IPS DF 4.7 (cell line): ENCODE measurements around the gene ADCYAP1.

Source experiments
- DNase-seq: peaks from one replicate; pipeline ENCODE4 v3.0.0-alpha.2; 2013; ENCODE audit warnings: low spot score; ENCODE audit errors: extremely low read depth

Gene ADCYAP1

DNA sequence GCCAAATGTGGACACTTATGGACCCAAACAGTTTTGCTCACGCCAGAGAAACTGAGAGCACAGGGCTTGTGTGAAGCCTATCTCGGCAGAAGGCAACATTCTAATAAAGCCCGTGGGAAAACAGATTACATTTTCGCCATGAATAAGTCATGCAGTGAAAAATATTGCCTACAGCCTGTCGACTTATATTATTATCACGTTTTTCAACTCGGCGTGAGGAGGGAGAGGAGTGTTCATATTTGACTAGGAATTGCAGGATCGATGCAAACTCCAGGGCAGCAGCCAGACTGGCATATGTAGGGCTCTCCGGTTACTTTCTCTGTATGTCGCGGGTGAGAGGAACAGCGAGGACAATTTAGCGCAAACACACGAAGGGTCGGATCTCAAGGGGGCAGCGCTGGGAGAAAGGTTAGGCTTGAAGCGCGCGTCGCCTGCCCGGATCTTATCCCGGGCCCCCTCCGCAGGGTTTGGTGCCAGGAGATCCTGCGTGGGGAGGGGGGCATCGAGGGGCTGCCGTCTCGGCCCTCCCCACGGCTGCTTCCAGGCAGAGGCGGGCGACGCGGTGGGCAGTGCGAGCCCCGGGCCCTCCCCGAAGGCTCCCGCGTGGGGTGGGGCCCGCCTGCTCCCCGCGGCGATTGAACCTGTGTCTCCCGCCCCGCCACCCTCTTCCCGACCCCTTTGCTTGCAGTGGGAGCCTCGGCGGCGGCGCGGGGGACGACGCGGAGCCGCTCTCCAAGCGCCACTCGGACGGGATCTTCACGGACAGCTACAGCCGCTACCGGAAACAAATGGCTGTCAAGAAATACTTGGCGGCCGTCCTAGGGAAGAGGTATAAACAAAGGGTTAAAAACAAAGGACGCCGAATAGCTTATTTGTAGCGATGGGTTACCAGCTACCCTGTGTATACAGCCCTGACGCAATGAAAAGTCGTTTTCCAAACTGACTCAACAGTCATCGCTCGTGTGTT lies 4.4 kb downstream of the ADCYAP1 start:
- DNase-seq, result no peak

DNA sequence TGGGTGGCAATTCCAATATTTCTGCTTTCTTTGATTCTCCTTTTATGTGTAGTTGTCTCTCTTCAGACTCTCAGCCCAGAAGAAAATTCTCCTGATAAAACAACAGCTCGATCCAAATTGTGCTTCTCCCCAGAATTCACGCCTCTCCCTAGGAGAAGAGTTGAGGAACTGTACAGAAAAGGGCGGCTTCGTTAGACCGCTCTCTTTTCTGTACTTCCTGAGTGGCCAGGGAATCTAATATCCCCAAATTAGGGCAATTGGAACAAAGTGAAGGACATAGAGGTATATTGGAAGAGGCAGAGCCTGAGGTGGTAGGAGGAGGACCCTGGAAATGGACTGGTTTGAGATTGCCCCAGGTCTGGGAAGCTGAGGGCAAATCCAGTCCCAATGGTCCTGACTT lies 5.6 kb downstream of the ADCYAP1 start:
- no peak for DNase-seq

DNA sequence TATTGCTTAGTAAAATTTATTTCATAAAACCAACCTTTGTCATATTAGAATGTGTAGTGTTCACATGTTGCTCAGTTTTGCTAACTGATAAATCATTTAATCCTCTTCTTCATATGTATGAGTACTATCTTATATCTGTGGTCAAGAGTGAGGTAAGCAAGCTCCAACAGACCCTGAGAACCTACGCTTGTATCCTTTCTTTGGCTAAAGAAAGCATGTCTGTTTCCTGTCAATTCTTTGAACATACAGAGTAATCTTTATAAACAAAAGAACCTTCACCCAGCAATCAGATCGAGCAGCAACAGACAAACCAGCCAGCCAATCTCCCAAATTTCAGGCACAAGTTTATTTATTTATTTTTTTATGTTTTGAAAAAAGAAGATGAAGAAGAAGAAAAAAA lies 6.4 kb downstream of the ADCYAP1 start:
- DNase-seq, result no peak

- DNase-seq, result no peak
Measured at GRCh38 chr18:911486-911885, 6.8 kb downstream of the ADCYAP1 start.

DNA sequence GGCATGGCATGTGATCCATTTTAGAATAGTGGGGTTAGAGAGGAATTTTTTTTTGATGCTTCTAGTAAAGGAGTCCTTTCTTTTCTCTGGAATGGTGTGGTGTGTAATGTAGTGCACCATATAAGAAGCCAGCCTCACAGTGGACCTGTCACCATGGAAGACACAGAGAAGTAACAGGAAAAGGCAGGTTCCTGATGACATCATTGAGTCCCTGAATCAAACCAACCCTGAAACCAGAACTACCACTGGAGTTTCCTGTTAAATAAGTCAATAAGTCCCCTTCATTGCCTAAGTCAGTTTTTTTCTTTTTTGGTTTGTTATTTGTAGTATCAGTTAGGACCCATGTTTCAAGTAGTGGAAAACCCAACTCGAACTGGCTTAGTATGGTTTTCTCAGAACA lies 11.9 kb downstream of the ADCYAP1 start:
- no peak for DNase-seq

DNA sequence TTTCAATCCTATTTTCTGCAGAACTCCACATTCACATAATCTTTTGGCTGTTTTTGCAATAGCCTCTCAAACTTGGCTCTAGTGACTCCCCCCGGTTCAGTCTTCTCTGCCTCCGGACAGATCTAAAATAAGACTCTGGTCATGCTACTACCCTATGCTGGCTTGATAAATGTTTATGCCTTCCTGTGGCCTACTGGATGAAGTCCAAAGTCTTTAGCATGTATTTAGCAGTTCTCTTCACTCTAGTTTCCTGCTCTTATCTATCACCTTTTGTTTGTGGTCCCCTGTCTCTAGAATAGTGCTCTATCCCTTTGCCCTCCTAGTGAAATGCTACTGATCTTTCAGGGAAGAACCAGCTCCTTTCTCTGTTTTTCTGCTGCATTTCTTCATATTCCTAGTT lies 14.4 kb downstream of the ADCYAP1 start:
- no peak for DNase-seq

DNA sequence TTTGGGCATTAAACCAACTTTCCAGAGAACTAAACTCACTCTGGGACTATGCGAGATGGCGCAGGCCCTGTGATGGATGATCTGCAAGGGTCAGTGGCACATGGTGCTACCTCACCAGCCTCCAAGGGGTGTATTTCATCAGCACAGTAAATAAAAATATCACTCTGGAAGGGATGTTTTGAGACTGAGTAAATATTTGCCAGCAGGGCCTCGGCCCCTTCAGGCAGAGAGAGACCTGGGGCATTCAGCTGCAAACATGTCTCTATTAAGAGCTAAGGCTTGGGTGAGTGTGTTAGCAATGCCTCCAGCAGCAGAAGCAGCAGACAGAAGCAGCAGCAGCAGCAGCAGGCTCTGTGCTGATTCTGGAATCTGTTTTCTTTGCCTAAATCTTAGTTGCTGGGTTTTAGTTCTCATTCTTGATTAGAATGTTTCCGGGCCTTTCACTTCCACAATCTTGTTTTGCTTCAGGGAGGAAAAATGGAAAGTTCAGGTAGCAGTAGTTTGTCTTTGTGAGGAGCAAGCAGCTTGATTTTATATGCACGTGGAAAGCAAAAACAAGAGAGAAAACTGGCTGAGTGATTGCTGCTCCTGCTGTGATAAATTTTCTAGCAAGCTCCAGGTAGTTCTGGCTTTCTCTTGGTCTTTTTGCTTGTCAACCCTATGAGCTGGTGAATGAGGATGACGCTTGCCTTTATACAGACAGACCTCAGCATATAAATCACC lies 18.6 kb downstream of the ADCYAP1 start:
- no peak for DNase-seq

GRCh38 chr18:924987-925386 lies 20.3 kb downstream of the ADCYAP1 start:
- DNase-seq, result no peak

- no peak for DNase-seq
Measured at GRCh38 chr18:926946-927345, 22.3 kb downstream of the ADCYAP1 start.

DNA sequence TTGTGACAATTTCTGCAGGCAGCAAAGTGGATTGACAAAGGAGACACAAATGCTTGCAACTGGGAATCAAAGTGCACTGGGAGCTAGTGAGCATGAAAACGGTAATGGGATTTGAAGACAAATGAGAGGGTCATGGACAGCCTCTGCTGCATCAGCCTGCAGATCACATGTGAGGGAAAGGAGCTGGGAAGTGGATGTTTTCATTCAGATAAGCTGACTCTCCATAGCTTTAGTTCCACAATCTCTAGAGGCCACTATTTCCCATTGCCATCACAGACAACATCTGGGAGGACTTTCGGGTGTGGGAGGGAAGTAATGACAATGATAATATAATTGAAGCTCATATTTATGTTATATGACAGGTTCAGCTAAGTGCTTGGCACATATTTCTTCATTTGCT lies 28.4 kb downstream of the ADCYAP1 start:
- DNase-seq, result no peak

DNA sequence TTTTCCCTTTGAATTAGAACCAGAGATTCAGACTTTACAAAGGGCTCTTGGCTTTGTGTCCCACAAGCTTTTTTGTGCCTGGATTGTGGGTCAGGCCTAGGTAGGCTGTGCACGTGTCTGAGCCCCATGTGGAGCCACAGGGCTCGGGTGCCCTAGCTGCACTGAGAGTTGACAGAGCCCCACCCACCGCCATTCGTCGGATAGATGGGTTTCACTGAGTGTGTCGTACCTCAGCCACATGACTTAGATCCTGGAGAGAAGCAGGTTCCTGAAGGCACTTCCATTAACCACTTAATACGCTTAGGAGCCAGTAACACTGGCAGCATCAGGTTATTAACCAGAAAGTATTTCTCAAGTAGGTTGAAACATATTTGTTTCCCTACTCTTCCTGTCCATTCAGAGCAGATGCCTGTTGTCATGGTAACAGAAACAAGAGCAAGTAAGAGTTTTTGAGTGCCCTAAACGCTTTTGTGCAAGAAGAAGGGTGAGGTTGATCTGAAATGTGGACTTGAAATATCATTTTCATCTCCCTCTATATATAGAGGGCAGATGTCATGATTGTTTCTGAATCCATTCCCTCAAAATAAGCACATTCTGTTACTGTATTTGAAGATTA lies 30.0 kb downstream of the ADCYAP1 start:
- DNase-seq, result no peak

GRCh38 chr18:936941-937340 lies 32.3 kb downstream of the ADCYAP1 start:
- no peak for DNase-seq

DNA sequence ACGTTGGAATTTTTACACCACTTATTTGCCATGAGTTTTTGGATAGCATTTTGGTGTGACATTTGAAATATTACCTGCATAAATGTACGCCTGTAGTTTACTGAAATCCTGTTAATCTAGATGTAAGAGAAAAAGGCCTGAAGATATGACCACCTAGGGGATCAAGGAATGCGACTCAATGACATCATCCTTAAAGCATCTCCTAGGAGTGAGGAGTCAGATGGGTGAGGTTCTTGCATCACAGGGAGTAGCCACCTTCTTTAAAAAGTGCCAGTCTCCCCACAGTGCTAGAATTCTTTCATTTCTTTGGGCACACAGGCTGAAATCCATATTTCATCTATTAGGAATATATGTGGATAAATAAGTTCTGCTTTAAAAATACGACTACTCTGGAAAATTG lies 34.5 kb downstream of the ADCYAP1 start:
- DNase-seq, result peak; percentile 30

DNA sequence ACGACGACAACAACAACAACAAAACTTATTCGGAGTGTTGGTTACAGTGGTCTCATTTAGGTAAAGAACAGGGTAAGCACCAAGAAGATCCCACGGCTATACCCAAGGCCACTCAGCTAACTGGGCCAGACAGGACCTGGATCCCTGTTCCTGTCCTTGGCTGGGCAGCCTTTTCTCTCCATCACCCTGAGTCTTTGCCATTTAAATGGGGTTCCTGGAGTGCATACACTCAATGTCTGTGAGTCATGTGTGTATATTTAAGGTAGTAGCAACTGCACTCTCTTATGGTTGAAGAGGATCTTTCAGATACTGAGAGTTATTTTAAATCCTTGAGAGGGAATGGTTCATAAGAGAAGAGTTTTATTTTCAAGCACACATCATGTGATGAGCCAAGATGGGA lies 35.3 kb downstream of the ADCYAP1 start:
- DNase-seq, result no peak

- DNase-seq, result no peak
Measured at GRCh38 chr18:941331-941730, 36.7 kb downstream of the ADCYAP1 start.

DNA sequence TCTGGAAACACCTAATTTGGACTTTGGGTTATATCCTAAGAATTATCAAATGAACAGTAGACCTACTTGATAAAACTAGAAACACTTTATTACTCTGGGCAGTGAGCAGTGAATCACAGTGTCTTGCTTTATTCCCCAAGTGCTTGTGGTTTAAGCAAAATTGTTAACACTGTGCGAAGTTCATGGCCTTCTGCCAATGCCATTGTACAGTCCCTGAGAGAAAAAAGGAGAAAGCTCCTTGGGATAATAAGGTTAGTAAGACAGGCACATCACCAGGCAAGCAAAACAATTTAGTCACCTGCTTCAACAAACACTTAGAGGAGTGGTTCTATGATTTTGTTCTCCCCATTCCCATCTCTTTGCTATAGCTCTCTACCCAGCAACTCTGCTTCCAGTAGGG lies 39.8 kb downstream of the ADCYAP1 start:
- no peak for DNase-seq

GRCh38 chr18:949724-950631 lies 45.3 kb downstream of the ADCYAP1 start:
- DNase-seq, result no peak

GRCh38 chr18:950882-951495 lies 46.3 kb downstream of the ADCYAP1 start:
- DNase-seq, result no peak

DNA sequence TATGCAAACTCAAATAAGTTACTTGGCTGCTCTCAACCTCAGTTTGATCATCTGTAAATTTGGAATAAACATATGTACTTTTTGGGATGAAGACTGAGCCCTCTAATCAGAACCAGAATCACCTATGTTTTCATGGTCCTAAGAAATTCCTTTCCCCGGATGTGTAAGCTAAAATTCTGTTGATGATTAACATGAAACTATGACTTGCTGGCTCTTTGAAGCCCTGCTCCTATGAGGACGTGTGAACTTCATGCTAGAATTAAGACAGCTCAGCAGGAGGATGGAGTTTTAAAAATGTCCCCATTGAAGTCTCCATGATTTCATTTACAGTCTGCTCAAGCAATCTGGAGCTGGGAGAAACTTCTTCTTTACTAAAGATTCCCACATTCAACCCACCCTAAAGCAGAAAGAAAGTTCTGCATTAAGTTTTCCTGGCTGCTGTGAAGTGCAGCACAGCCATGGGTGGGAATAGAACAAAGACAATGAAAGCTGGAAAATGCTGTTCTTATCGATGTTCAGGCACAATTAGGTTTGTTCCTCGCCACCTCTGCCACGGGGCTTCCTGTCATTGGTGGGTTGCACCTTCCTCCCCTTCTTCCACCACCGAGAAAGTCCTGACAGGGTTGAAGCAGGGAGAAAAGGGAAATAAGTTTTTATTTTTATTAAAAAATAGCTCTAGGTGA lies 50.9 kb downstream of the ADCYAP1 start:
- no peak for DNase-seq

DNA sequence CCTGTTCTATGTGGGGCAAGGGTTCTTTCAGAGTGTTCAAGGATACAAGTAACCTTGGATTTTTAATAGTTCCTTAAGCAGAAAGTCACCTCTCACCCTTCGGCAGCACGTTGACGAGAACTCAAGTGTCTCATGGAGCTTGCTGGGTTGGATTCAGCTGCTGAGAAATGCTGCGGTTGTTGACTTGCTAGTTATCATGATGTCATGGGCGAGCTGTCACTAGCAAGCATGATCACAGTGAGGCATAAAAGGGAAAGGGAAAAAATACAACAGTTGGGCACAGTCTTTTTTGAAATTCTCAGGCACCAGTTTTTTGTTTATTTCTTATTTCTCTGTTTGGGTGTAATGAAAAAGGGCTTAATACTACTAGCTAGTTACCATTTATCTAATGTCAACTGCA lies 53.2 kb downstream of the ADCYAP1 start:
- no peak for DNase-seq
